Cortex of kidney (tissue), 1 donor: ENCODE measurements around the gene RRP7A.
"Not testable (repeated sequence)": the region's sequence is repeated elsewhere in the genome, so short reads cannot be mapped to it uniquely, and the experiment has no call there.

Experiments
- DNase-seq: peaks from one replicate; lab custom pipeline; 2025; lab: John Stamatoyannopoulos, UW

The RRP7A gene, protein sequence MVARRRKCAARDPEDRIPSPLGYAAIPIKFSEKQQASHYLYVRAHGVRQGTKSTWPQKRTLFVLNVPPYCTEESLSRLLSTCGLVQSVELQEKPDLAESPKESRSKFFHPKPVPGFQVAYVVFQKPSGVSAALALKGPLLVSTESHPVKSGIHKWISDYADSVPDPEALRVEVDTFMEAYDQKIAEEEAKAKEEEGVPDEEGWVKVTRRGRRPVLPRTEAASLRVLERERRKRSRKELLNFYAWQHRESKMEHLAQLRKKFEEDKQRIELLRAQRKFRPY

DNA sequence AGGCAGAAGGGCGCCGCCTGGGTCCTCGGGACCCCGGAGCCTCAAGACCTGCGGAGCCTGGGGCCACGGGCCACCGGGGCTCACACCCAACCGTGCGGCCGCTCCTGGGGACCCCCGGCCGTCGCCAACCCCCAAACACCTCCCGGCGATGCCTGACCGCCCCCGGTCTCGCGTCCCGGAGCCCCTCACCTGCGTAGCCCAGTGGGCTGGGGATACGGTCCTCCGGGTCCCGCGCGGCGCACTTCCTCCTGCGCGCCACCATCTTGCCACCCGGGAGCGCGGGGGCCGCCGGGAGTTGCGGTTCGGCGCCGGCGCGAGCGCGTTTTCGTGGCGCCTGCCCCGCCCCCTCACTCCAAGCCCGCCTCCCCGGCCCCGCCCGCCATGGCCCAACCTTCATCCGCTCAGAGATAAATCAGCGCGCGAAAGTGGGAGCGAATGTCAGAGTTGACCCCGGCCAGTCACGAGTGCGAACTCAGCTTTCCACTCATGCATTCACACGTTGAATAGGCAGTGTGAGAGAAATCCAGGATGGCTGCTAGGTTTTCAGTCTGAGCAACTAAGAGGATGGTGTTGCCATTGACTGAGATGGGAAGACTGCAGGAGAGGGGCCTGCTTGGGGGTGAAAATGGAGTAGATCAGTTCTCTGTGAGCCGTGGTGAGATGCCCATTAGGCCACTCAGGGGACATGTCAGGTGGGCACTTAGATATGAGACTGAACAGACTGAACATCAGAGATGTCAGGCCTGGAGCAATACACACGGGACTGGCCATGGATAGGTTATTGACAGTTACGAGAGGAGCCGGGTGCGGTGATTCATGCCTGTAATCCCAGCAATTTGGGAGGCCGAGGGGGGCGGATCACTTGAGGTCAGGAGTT is at the start of gene RRP7A:
TSS of gene RRP7A (minus strand) at position 272 of the 877 bp plus-strand sequence. CDS start at position 262, 10 bp downstream.
- DNase-seq: no peak

DNA sequence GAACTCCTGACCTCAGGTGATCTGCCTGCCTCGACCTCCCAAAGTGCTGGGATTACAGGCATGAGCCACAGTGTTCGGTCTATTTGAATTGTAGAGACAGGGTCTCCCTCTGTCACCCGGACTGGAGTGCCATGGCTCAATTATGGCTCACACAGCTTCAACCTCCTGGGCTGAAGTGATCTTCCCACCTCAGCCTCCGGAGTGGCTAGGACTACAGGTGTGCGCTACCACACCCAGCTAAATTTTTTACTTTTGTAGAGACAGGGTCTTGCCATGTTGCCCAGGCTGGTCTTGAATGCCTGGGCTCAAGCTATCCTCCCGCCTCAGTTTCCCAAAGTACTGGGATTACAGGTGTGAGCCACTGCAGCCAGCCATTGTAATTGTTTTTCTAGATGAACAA is 48.4 kb upstream of the RRP7A start:
- not testable (repeated sequence) for DNase-seq

DNA sequence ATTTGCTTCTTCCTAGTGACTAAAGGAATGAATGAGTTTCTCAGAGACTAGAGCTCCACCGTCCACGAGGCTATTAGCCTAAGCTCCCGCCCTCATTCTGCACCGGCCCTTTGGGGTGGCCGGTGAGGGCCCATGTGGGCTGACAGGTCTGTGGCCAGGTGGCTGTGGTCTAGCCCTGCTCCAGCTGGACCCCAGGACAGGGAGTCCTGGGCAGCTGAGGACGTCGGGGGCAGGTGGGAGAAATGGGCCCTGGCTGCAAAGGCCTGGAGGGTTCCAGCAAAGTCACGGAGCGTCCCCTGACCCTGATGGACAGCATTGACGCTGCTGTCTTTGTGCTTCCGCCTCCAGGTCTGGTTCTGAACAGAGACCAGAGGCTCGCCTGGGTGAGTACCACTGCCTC is 46.4 kb upstream of the RRP7A start:
- no peak for DNase-seq

DNA sequence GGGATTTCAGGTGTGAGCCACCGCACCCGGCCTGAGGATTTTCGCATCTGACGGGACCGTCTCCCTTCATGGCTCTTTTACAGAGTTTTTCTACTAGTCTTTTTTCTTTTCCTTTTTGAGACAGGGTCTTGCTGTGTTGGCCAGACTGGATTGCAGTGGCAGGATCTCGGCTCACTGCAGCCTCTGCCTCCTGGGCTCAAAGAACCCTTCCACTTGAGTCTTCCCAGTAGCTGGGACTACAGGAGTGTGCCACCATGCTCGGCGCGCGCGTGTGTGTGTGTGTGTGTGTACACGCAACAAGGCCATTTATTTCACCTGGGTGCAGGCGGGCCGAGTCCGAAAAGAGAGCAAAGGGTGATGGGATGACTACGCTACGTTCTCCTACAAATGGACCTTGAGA is 45.1 kb upstream of the RRP7A start:
- no peak for DNase-seq

DNA sequence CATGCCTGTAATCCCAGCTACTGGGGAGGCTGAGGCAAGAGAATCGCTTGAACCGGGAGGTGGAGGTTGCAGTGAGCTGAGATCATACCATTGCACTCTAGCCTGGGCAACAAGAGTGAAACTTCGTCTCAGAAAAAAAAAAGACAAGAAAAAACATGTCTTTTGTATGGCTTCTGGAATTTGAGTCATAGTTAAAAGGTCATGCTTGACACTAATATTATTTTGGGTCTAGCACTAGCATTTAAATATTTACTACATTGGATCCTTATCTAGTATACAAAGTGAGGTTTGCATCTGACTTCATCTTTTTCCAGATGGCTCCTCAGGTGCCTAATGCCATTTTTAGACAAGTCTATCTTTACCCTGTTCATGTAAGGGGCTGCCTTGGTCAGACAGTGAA is 44.3 kb upstream of the RRP7A start:
- not testable (repeated sequence) for DNase-seq

DNA sequence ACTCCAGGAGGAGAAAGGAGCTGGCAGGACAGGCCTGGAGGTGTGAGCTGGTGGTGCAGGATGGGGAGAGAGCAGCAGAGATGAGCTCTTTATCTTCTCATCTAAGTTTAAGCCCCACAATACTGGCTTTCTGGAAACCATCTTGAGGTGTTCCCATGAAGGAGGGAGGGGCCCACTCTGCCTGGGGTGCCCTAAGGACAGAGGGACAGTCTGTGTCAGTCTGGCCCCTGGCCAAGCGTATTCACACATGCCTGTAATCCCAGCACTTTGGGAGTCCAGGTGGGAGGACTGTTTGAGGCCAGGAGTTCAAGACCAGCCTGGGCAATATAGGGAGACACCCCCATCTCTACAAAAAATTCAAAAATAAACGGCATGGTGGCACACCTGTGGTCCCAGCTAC is 43.1 kb upstream of the RRP7A start:
- DNase-seq: no peak

DNA sequence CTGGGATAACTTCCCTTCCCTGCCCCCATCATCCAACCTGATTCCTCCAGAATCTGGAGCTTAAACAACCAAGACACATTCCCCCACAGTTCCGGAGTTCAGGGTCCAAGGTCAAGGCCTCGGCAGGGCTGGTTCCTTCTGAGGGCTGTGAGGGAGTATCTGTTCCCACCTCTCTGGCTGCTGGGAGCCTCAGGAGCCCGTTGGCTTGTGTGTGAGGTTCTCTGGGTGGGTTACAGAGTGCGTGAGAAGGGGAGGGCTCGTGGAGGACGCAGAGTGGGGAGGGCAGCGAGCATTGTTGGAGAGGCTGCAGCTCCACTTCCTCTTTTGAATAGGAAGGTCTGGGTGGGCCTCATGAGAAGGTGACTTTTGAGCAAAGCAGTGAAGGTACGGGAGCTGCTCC is 42.7 kb upstream of the RRP7A start:
- no peak for DNase-seq

DNA sequence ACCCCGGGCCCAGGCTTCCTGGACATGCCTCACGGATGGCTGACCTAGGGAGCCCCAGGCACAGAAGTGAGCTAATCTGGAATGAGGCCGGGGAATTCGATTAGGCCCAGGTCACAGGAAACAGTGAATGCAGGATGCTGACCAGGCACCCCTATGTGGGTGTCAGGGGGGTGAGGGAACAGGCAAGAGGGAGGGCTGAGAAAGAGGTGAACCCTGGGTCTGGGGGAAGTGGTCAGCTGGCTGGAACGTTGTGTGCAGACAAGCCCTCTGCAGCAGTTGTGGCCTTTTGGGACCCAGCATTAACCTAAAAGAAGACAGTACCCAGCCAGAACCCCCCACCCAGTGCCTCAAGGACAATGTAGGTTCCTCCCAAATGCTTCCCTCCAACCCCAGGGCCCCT is 42.3 kb upstream of the RRP7A start:
- no peak for DNase-seq

DNA sequence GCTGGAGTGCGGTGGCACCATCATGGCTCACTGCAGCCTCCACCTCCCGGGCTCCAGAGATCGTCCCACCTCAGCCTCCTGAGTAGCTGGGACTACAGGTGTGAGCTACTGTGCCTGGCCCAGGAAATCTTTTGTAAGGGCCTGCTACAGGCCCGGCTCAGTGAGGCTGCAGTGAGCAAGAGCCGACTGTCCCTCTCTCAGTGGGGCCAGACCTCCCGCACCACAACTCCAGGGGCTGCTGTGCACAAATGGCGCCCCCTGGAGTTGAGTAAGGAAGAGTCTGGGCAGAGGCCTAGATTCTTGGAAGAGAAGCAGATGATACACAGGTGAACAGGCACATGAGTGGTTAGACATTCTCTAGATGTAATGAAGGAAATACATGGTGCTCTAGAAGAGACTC is 41.2 kb upstream of the RRP7A start:
- no peak for DNase-seq

DNA sequence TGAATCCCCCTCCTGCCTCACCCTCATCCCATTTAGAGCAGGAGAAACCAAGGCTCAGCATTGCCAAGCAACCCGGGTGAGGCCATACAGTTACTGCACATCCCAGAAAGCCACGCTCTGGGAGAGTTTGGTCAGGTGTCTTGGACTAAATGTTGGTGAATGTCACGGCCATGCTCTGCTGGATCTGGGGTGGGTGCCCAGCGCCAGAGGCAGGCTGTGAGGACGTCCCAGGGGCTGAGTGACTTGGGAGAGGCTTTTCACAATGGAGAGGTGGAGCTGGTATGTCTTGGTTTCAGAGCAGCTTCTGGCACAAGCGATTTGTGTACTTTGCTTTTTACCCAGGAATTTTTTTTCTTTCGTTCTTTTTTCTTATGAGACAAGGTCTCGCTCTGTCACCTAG is 40.8 kb upstream of the RRP7A start:
- DNase-seq: no peak

DNA sequence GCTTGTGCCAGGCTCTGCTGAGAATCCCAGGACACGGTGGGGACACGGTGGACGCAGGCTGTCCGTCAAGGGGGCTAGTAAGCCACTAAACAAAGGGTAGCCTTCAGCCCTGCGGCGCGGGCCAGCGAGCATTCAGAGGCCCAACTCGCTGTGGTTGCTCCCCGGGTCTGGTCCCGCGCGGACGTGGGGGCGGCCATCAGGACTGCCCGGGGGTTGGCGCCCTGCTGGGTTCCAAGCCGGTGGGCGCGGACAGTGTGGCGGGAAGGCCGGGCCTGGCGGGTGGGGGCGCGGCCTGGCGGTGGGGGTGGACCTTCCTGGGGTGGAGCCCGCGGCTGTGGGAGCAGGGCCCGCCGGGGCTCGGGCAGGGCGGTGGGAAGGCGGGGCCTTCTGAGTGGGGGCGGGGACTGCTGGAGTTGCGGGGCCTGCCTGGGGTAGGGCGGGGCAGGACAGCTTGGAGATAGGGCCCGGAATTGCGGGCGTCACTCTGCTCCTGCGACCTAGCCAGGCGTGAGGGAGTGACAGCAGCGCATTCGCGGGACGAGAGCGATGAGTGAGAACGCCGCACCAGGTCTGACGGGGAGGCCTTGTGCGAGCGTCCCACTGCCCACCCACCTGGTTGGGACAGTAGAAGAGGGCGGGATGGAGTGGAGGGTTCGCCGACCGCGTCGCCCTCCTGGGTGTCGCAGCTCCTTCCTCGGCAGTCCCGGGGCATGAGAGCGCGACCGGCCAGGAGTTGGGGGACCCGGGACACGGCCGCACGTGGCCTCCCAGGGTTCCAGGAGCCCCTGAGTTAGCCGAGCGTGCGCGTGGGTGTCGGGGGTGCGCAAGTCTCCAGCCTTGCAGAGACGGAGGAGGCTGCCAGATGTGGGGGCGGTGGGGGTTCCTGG is 34.1 kb upstream of the RRP7A start, which contains the start of gene SERHL2:
TSS of gene SERHL2 (plus strand) at position 482 of the 887 bp plus-strand sequence. CDS start at position 547, 65 bp downstream.
- DNase-seq: no peak

DNA sequence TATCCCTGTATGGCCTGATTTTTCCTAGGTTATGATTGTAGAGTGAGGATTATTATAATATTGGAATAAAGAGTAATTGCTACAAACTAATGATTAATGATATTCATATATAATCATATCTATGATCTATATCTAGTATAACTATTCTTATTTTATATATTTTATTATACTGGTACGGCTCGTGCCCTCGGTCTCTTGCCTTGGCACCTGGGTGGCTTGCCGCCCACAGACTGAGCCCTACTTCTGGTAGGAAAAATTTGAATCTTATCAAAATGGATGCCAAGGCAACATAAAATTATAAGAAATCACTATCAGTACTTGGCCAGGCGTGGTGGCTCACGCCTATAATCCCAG is 32.7 kb upstream of the RRP7A start:
- not testable (repeated sequence) for DNase-seq

DNA sequence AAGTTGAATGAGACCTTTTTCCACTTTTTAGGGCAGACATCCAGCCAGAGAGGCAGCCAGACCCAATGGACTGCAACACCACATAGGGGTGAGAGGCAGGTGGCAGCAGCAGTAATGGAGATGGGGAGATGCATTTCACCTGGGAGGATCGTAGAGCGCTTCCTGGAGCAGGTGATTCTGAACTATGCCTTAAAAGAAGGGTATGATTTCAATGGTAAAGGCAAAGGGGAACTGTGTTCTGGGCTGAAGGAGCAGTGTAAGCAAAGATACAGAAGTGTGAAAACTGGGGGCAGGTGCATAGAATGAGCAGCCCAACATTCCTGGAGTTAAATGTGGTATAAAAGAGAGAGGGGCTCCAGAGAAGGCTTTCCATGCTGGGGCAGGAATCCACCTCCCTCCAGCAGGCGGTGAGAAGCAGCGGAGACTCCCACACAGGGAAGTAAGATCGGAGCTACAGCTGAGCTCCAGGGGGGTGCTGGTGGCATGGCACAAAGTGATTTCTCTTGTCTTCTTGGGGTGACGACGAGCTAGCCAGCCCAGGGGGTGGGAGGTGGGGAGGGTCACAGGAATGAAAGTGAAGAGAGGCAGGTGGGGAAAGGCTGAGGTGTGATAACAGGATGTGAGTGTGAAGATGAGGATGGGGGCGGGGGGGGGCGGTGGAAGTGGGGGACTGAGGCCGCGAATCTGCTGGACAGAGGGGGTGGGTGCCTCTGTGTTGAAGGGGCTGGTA is 29.9 kb upstream of the RRP7A start:
- no peak for DNase-seq

DNA sequence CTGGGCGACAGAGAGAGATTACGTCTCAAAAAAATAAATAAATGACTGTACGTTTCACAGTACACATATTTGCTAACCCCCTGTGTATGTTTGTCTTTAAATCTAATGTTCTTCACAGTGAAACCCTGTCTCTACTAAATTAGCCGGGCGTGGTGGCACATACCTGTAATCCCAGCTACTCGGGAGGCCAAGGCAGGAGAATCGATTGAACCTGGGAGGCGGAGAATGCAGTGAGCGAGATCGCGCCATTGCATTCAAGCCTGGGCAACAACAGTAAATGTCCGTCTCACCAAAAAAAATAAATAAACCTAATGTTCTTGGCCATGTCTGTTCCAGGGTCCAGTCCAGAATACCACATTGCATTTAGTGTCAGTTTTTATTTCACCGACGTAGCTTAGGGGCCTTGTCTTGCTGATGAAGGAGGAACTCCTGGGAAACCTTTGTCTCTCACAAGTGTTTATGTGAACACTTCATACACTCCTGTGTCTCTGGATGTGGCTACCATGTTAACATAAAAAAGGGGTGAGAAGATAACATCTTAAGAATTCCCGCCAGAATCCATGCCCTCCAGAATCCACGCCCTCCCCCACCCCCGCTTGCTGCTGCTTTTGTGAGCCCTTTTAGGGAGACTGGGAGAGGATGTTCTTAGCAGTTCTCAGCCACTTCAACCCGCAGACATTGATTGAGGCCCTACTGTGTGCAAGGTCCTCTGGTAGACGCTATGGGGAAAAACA is 29.2 kb upstream of the RRP7A start:
- no peak for DNase-seq

DNA sequence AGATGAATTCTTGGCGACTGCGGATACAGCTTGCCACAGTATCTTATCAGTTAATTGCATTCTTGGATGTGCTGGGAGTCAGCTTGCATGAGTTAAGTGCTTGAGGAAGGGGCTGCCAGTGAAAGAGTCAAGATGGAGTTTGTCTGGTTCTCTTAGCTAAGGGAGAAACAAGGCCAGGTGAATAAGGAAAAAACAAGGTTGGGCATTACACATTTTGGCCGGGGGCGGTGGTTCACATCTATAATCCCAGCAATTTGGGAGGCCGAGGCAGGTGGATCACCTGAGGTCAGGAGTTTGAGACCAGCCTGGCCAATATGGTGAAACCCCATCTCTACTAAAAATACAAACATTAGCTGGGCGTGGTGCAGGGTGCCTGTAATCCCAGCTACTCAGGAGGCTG is 28.5 kb upstream of the RRP7A start:
- not testable (repeated sequence) for DNase-seq

DNA sequence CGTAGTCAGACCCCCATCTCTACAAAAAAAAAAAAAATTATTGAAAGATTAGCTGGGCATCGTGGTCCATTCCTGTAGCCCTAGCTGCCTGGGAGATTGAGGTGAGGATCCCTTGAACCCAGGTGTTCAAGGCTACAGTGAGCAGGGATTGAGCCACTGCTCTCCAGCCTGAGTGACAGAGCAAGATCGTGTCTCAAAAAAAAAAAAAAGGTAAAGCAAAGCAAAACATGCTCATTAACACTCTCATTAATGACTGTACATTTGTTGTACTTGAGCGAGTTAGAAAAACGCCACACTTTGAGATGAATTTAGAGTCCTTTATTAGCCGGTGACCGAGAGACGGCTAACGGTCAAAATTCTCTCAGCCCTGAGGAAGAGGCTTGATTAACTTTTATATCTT is 28.0 kb upstream of the RRP7A start:
- DNase-seq: no peak

DNA sequence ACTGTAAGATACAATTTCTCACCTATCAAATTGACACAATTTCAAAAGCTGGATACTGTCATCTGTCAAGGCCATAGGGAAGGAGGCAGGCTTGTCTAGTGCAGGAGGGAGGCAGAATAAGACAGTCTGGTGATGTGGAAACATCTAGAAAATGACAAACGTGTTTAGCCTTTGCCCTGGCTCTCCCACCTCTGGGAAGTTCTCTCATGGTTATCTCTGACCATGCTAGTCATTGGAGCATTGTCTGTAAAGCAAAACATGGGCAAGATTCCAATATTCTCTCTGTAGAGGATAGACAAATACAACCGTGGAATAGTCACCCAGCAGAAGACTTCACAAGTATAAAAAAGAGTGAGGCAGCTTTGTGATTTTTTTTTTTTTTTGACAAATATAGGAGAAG is 25.1 kb upstream of the RRP7A start:
- DNase-seq: no peak

DNA sequence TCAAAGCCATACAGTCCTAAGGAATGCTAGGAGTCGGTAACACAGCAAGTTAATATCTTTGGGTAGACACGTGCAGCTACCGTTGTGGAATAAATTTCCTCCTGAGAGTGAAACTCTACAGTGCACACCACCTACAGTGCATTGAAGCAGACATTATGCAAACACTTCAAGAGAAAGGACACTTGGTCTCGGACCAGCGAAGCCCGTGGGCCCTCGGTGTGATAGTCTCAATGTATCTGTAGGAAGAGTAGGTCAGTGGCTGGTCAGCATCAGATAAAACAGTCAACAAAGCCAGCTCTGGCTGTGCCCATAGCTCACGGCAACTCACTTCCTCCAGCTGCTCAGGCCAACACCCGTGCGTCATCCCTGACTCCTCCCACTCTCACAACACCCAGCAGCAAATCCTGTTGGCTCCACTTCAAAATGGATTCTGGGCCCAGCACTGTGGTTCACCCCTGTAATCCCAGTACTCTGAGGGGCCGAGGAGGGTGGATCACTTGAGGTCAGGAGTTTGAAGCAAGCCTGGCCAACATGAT is 19.7 kb upstream of the RRP7A start:
- DNase-seq: not testable (repeated sequence)

DNA sequence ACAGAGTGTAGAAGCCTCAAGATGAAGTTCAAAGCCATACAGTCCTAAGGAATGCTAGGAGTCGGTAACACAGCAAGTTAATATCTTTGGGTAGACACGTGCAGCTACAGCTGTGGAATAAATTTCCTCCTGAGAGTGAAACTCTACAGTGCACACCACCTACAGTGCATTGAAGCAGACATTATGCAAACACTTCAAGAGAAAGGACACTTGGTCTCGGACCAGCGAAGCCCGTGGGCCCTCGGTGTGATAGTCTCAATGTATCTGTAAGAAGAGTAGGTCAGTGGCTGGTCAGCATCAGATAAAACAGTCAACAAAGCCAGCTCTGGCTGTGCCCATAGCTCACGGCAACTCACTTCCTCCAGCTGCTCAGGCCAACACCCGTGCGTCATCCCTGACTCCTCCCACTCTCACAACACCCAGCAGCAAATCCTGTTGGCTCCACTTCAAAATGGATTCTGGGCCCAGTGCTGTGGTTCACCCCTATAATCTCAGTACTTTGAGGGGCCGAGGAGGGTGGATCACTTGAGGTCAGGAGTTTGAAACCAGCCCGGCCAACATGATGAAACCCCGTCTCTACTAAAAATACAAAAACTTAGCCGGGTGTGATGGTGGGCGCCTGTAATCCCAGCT is 17.7 kb upstream of the RRP7A start:
- DNase-seq: not testable (repeated sequence)

DNA sequence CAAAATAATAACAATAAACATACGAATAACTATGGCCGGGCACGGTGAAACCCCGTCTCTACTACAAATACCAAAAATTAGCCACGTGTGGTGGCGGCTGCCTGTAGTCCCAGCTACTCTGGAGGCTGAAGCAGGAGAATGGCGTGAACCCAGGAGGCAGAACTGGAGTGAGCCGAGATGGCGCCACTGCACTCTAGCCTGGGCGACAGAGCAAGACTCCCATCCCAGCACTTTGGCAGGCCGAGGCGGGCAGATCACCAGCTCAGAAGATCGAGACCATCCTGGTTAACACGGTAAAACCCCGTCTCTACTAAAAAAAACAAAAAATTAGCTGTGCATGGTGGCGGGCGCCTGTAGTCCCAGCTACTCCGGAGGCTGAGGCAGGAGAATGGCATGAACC is 17.0 kb upstream of the RRP7A start:
- not testable (repeated sequence) for DNase-seq
